Peyer's patch (tissue), 4 donors: ENCODE data around the gene TOPORS. TPM values are rescaled to one million over a fixed set of nuclear protein-coding genes. Genes with fewer than 3 reads are reported as not detected.
"Not testable (repeated sequence)": the region's sequence is repeated elsewhere in the genome, so short reads cannot be mapped to it uniquely, and the experiment has no call there.

Experiments used
- DNase-seq, 3 donors: peaks; one replicate each; pipeline ENCODE4 v3.0.0-alpha.2; 2017 to 2019
- H3K27ac ChIP-seq, 4 donors: fragments of 200-600 bp; sonication (generic); one replicate each; pipeline ENCODE4 v1.5.1; 2016 to 2019
- H3K27me3 ChIP-seq, 2 donors: fragments of 200-600 bp; sonication (generic); one replicate each; pipeline ENCODE4 v1.5.1; 2019
- H3K36me3 ChIP-seq, 3 donors: fragments of 200-600 bp; sonication (generic); one replicate each; pipeline ENCODE4 v1.5.1; 2016 to 2019
- H3K4me1 ChIP-seq, 4 donors: fragments of 200-600 bp; sonication (generic); one replicate each; pipeline ENCODE4 v1.5.1; 2016 to 2019
- H3K4me3 ChIP-seq, 4 donors: fragments of 200-600 bp; sonication (generic); 1 replicate in 3 of 4; 2 replicates in 1 of 4; pipeline ENCODE4 v1.5.1; 2016 to 2019; ENCODE audit warnings: mild to moderate bottlenecking in 1 of 4
- H3K9me3 ChIP-seq, 4 donors: fragments of 200-600 bp; sonication (generic); one replicate each; pipeline ENCODE4 v1.5.1; 2016 to 2019; ENCODE audit warnings: mild to moderate bottlenecking in 1 of 4
- POLR2A ChIP-seq, 2 donors: fragments of 450-650 bp; IDR thresholded peaks; one replicate each; pipeline ENCODE4 v1.5.1; 2017; ENCODE audit warnings: antibody characterized with exemption in 2 of 2, mild to moderate bottlenecking in 2 of 2, moderate library complexity in 2 of 2
- total RNA-seq, 4 donors: library from RNA; depleted of rRNA; stranded (reverse); fragments of >200 nt; gene quantifications; one replicate each; pipeline ENCODE4 v1.1.0, GENCODE V29; 2016
- TF ChIP-seq, protein P1 (sequence below), 6 experiments: fragments of 450-650 bp in 4 of 6; fragments of 200-600 bp in 2 of 6; sonication (generic) in 1 of 6; IDR thresholded peaks; one replicate each; pipeline ENCODE4 v1.5.1; 2017 to 2019; ENCODE audit warnings: antibody characterized with exemption in 6 of 6, mild to moderate bottlenecking in 3 of 6, moderate library complexity in 1 of 6

TOPORS gene
- total RNA-seq, 4 donors from 2014 or later: 14.9 to 22.0 (median 18.6) TPM

DNA sequence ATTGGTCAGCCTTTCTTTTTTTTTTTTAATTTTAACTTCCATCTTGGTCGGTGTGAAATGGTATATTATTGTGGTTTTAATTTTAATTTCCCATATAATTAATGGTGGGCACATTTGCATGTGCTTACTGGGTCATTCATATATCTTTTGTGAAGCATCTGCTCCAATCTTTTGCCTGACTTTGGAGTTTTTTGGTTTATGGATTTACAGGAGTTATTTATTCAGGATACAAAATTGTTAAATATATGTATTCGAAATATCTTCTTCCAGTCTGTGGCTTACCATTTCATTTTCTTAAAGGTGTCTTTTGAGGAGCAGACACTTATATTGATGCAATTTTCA is 25.7 kb downstream of the TOPORS start:
- no peak for DNase-seq
- no peaks in the 10 kb centered on the region for H3K27me3 ChIP-seq
- no peaks in the 10 kb centered on the region for H3K9me3 ChIP-seq
- H3K36me3 ChIP-seq: no peaks in the 10 kb centered on the region
- no peak for TF ChIP-seq POLR2A (IDR thresholded peaks at IDR 0.05)
- TF ChIP-seq, protein P1, sequence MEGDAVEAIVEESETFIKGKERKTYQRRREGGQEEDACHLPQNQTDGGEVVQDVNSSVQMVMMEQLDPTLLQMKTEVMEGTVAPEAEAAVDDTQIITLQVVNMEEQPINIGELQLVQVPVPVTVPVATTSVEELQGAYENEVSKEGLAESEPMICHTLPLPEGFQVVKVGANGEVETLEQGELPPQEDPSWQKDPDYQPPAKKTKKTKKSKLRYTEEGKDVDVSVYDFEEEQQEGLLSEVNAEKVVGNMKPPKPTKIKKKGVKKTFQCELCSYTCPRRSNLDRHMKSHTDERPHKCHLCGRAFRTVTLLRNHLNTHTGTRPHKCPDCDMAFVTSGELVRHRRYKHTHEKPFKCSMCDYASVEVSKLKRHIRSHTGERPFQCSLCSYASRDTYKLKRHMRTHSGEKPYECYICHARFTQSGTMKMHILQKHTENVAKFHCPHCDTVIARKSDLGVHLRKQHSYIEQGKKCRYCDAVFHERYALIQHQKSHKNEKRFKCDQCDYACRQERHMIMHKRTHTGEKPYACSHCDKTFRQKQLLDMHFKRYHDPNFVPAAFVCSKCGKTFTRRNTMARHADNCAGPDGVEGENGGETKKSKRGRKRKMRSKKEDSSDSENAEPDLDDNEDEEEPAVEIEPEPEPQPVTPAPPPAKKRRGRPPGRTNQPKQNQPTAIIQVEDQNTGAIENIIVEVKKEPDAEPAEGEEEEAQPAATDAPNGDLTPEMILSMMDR (IDR thresholded peaks at IDR 0.05): no peak
- peak overlapping the region; percentile 83 to 94 (median 90) for H3K27ac ChIP-seq
- peak overlapping the region; percentile 69 to 90 (median 82) for H3K4me3 ChIP-seq
- H3K4me1 ChIP-seq: peaks cover 0 to 32% (median 2%) of the 10 kb centered on the region in 4 donors

DNA sequence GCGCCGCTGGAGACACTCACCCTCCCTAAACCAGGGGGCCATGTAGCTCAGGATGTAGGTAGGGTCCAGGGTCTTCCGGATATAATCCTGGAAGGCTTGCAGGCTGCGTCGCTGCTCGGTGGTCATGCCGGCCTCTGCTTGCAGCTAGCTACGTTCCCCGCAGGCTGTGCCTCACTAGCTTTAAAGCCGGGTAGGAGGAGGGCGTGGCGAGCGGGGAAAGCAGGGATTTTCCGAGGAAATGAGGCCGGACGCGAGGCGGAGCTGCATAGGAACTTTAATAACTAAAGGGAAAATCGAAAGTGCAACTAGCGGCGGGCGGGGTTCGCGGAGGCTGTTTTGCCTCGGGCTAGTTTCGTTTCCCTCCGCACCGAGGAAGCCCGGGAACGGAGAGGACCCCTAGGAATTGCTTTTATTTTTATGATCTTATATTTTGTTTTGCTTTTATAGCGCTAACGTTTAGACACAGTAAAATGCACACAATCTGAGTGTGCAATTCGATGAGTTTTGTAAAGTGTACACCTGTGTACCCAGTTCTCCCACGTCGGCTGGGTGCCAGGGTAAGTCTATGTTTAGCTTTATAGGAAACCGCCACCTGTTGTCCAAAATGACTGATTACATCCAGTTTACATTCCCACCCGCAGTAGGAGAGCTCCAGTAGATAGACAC is 26.2 kb downstream of the TOPORS start, which contains the start of gene RIGI:
Gene RIGI, minus strand, starts transcription at position 156 of the 666 bp plus-strand sequence. Its CDS starts 30 bp downstream, at position 126.
- H3K36me3 ChIP-seq: no peaks in the 10 kb centered on the region
- H3K27ac ChIP-seq: peak within 1 kb of the TSS; percentile 83 to 94 (median 90)
- H3K4me1 ChIP-seq: peaks cover 0 to 32% (median 2%) of the 10 kb centered on the region in 4 donors
- TF ChIP-seq, protein P1 (IDR thresholded peaks at IDR 0.05): peak in 5 of 6 experiments; percentile 8 to 74 (median 67)
- TF ChIP-seq POLR2A (IDR thresholded peaks at IDR 0.05): peak in 1 of 2 donors; percentile 46
- H3K9me3 ChIP-seq: no peaks in the 10 kb centered on the region
- no peaks in the 10 kb centered on the region for H3K27me3 ChIP-seq
- DNase-seq: peak; percentile 80 to 96 (median 94)
- peak within 1 kb of the TSS; percentile 69 to 90 (median 82) for H3K4me3 ChIP-seq

DNA sequence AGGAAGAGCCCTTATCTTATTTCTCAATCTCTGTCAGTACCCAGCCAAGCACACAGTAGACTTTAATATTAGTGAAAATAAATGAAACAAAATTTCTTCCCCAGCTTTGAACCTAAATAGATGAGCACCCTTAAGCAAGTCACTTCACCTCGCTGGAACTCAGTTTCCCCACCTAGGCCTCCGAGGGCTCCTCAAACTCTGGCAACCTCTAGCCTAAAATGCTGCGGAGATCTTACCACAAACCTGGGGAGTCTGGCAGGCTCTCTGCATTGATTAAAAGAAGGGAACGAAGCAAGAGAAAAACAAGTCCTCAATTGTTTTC is 26.7 kb downstream of the TOPORS start:
- no peaks in the 10 kb centered on the region for H3K27me3 ChIP-seq
- H3K9me3 ChIP-seq: no peaks in the 10 kb centered on the region
- no peak for DNase-seq
- peak overlapping the region; percentile 69 to 90 (median 82) for H3K4me3 ChIP-seq
- TF ChIP-seq POLR2A (IDR thresholded peaks at IDR 0.05): no peak
- TF ChIP-seq, protein P1 (IDR thresholded peaks at IDR 0.05): no peak
- H3K27ac ChIP-seq: peak overlapping the region; percentile 83 to 94 (median 90)
- H3K4me1 ChIP-seq: peaks cover 0 to 32% (median 2%) of the 10 kb centered on the region in 4 donors
- H3K36me3 ChIP-seq: no peaks in the 10 kb centered on the region

DNA sequence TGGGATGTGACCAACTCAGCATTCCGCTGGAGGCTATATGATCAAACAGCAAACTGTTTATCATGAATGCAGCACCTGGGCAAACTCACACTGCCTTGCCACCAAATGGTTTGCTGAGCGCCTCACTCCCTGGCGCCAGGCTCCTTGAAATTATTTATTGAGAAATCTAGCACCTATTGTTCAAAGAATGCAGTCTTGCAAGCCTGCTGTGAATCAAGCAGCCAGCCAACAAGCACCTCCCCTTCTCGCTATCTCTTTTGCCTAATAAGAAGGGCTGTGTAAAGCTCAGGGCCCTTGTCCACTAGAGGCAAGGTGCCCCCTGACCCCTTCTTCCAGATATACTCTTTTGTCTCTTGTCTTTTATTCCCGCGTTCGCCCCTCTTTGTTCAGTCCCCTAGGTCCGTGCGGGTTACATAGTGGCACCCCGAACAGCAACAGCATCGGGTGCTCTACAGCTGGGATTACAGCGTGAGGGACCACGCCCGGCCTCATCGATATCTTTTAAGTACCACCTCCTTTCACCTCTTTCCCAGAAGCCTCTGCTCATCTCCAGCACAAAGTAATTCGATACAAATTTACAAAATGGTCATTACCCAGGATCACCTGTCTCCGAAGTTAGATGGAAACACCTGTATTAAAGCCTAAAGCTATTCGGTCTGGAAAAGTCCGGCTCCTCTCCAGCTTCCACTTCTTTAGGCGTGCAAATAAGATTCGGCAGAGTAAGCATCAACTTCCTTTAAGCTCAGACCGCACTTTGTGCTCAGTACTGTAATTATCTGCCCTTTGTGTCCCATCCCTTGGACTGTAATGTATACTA is 27.3 kb downstream of the TOPORS start:
- Histone ChIP-seq H3K4me3 (peak overlapping the region; percentile 69 to 90 (median 82)), H3K27ac (peak overlapping the region; percentile 83 to 94 (median 90))

DNA sequence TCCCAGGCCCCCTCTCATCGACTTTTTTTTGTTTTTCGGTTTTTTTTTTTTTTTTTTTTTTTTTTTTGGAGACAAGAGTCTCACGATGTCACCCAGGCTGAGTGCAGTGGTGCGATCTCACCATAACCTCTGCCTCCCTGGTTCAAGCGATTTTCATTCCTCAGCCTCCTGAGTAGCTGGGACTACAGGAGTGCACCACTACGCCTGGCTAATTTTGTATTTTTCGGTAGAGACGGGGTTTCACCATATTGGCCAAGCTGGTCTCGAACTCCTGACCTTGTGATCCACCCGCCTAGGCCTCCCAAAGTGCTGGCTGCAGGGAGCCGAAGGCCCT is 27.9 kb downstream of the TOPORS start:
- not testable (repeated sequence) for H3K27me3 ChIP-seq, DNase-seq, H3K9me3 ChIP-seq, H3K36me3 ChIP-seq
- H3K4me3 ChIP-seq: peak overlapping the region in 2 of 4 donors; percentile 81 to 90
- H3K4me1 ChIP-seq: peaks cover 0 to 32% (median 2%) of the 10 kb centered on the region in 4 donors
- H3K27ac ChIP-seq: peak overlapping the region in 2 of 4 donors; percentile 93 to 94

More for the DNA sequence above, 27.3 kb downstream of the TOPORS start:
- DNase-seq: no peak
- H3K36me3 ChIP-seq: no peaks in the 10 kb centered on the region
- no peaks in the 10 kb centered on the region for H3K9me3 ChIP-seq
- H3K4me1 ChIP-seq: peaks cover 0 to 32% (median 2%) of the 10 kb centered on the region in 4 donors
- no peak for TF ChIP-seq POLR2A (IDR thresholded peaks at IDR 0.05)
- TF ChIP-seq, protein P1 (IDR thresholded peaks at IDR 0.05): no peak
- H3K27me3 ChIP-seq: no peaks in the 10 kb centered on the region

DNA sequence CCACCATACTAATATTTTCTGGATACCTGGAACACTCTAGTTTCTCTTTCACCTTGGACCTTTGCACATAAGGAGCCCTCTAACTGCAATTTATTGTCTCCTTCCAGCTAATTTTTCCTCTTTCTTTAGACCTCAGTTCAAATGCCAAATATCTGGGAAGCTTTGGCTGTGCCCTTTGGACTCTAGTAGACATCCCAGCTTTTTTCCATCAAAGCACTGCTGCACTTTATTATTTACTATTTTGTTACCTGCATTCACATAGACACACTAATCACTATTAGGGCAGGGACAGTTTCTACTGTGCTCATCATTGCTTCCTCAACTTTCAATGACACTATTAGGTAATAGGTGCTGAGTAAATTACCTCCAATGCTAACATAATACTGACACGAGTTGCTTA is 28.5 kb downstream of the TOPORS start:
- TF ChIP-seq POLR2A (IDR thresholded peaks at IDR 0.05): no peak
- TF ChIP-seq, protein P1 (IDR thresholded peaks at IDR 0.05): no peak
- Histone ChIP-seq H3K9me3 (no peaks in the 10 kb centered on the region), H3K27ac (no peak overlapping the region), H3K4me1 (peaks cover 0 to 32% (median 2%) of the 10 kb centered on the region in 4 donors), H3K27me3 (no peaks in the 10 kb centered on the region), H3K36me3 (no peaks in the 10 kb centered on the region), H3K4me3 (peak overlapping the region in 1 of 4 donors; percentile 90)
- no peak for DNase-seq
